ENCODE measurements around the gene ZC3HAV1L.
"Not testable (repeated sequence)": the region's sequence is repeated elsewhere in the genome, so short reads cannot be mapped to it uniquely, and the experiment has no call there.

The ZC3HAV1L gene

GRCh38 chr7:139054101-139054500, 18.3 kb upstream of the ZC3HAV1L start:
- DNase-seq (ENCODE audit: low read depth), result peak; percentile 57

GRCh38 chr7:139051655-139052054, 15.8 kb upstream of the ZC3HAV1L start:
- no peak for DNase-seq (ENCODE audit: low read depth)

- DNase-seq (ENCODE audit: low read depth), result no peak
Observed at GRCh38 chr7:139049936-139050335, 14.1 kb upstream of the ZC3HAV1L start.

- no peak for DNase-seq (ENCODE audit: low read depth)
Observed at GRCh38 chr7:139049111-139049510, 13.3 kb upstream of the ZC3HAV1L start.

- DNase-seq (ENCODE audit: low read depth), result no peak
Observed at GRCh38 chr7:139047970-139048369, 12.1 kb upstream of the ZC3HAV1L start.

- DNase-seq (ENCODE audit: low read depth), result no peak
Observed at GRCh38 chr7:139046143-139046542, 10.3 kb upstream of the ZC3HAV1L start.

GRCh38 chr7:139044813-139045794, 9.3 kb upstream of the ZC3HAV1L start:
- no peak for DNase-seq (ENCODE audit: low read depth)

- peak; percentile 27 for DNase-seq (ENCODE audit: low read depth)
Observed at GRCh38 chr7:139043823-139044812, 8.3 kb upstream of the ZC3HAV1L start.

GRCh38 chr7:139041378-139042085, 5.7 kb upstream of the ZC3HAV1L start:
- no peak for DNase-seq (ENCODE audit: low read depth)

- DNase-seq (ENCODE audit: low read depth), result no peak
Observed at GRCh38 chr7:139038691-139039090, 2.8 kb upstream of the ZC3HAV1L start.

- DNase-seq (ENCODE audit: low read depth), result no peak
Observed at GRCh38 chr7:139036901-139037300, 1.1 kb upstream of the ZC3HAV1L start.

GRCh38 chr7:139034855-139035585, 822 bp downstream of the ZC3HAV1L start:
- peak; percentile 40 for DNase-seq (ENCODE audit: low read depth)

GRCh38 chr7:139034336-139034735, 1.5 kb downstream of the ZC3HAV1L start:
- DNase-seq (ENCODE audit: low read depth), result no peak

GRCh38 chr7:139033346-139034114, 2.3 kb downstream of the ZC3HAV1L start:
- DNase-seq (ENCODE audit: low read depth), result no peak

- no peak for DNase-seq (ENCODE audit: low read depth)
Observed at GRCh38 chr7:139032473-139032872, 3.4 kb downstream of the ZC3HAV1L start.

- DNase-seq (ENCODE audit: low read depth), result no peak
Observed at GRCh38 chr7:139029353-139029752, 6.5 kb downstream of the ZC3HAV1L start.

- DNase-seq (ENCODE audit: low read depth), result no peak
Observed at GRCh38 chr7:139026551-139026950, 9.3 kb downstream of the ZC3HAV1L start.

- not testable (repeated sequence) for DNase-seq (ENCODE audit: low read depth)
Observed at GRCh38 chr7:139025861-139026260, 10.0 kb downstream of the ZC3HAV1L start.

- DNase-seq (ENCODE audit: low read depth), result no peak
Observed at GRCh38 chr7:139023076-139023475, 12.8 kb downstream of the ZC3HAV1L start.

- DNase-seq (ENCODE audit: low read depth), result no peak
Observed at GRCh38 chr7:139022286-139022685, 13.6 kb downstream of the ZC3HAV1L start.

All from amniotic epithelial cell (primary cell).